ENCODE results near the gene TMED8.
A peak's percentile ranks its signal among the peaks of the same experiment; 100 is the strongest.

TMED8 gene

GRCh38 chr14:77409131-77409533 lies 32.2 kb upstream of the TMED8 start:
- TF ChIP-seq CTCF (conservative IDR thresholded peaks at IDR 0.05), result peak; percentile 64
- H3K27ac ChIP-seq, result no peak overlapping the region

- no peak overlapping the region for H3K27ac ChIP-seq
- no peak for TF ChIP-seq CTCF (conservative IDR thresholded peaks at IDR 0.05)
Measured at GRCh38 chr14:77407158-77407557, 30.3 kb upstream of the TMED8 start.

GRCh38 chr14:77406718-77407117 lies 29.8 kb upstream of the TMED8 start:
- no peak overlapping the region for H3K27ac ChIP-seq
- no peak for TF ChIP-seq CTCF (conservative IDR thresholded peaks at IDR 0.05)

GRCh38 chr14:77406086-77406485 lies 29.2 kb upstream of the TMED8 start:
- H3K27ac ChIP-seq, result no peak overlapping the region
- TF ChIP-seq CTCF (conservative IDR thresholded peaks at IDR 0.05), result no peak

- no peak for TF ChIP-seq CTCF (conservative IDR thresholded peaks at IDR 0.05)
- H3K27ac ChIP-seq, result no peak overlapping the region
Measured at GRCh38 chr14:77403768-77404167, 26.9 kb upstream of the TMED8 start.

GRCh38 chr14:77400216-77400615 lies 23.3 kb upstream of the TMED8 start:
- no peak for TF ChIP-seq CTCF (conservative IDR thresholded peaks at IDR 0.05)

GRCh38 chr14:77390188-77390587 lies 13.3 kb upstream of the TMED8 start:
- no peak overlapping the region for H3K27ac ChIP-seq
- TF ChIP-seq CTCF (conservative IDR thresholded peaks at IDR 0.05), result no peak

More at GRCh38 chr14:77400216-77400615, 23.3 kb upstream of the TMED8 start:
- H3K27ac ChIP-seq, result no peak overlapping the region

- no peak overlapping the region for H3K27ac ChIP-seq
- no peak for TF ChIP-seq CTCF (conservative IDR thresholded peaks at IDR 0.05)
Measured at GRCh38 chr14:77378701-77379100, 1.8 kb upstream of the TMED8 start.

Measured in VCaP (cell line).